ENCODE data around the gene SLC4A1AP. TPM values are rescaled to one million over a fixed set of nuclear protein-coding genes. Genes with fewer than 3 reads are reported as not detected.
A peak's percentile ranks its signal among the peaks of the same experiment; 100 is the strongest.

Gene SLC4A1AP
- total RNA-seq, 1 donor from 2014 or later: 19.1 TPM

GRCh38 chr2:27734305-27734704, 70.6 kb downstream of the SLC4A1AP start:
- Mint-ChIP-seq H3K4me1 (peaks cover 11% of the 10 kb centered on the region), H3K27me3 (ENCODE audit: low read depth) (no peaks in the 10 kb centered on the region)

GRCh38 chr2:27735263-27735904, 71.7 kb downstream of the SLC4A1AP start:
- DNase-seq (ENCODE audit: low spot score in 2 of 2, unreplicated experiment in 2 of 2): peak; percentile 41 to 59
- Mint-ChIP-seq H3K4me3 (peak overlapping the region; percentile 50), H3K36me3 (no peaks in the 10 kb centered on the region), H3K27ac (peak overlapping the region; percentile 17), H3K9me3 (peaks cover 3% of the 10 kb centered on the region), H3K4me1 (peaks cover 11% of the 10 kb centered on the region), H3K27me3 (ENCODE audit: low read depth) (no peaks in the 10 kb centered on the region)
- no peak for TF ChIP-seq CTCF (IDR thresholded peaks at IDR 0.05; ENCODE audit: unreplicated experiment)

More at GRCh38 chr2:27734305-27734704, 70.6 kb downstream of the SLC4A1AP start:
- DNase-seq (ENCODE audit: low spot score in 2 of 2, unreplicated experiment in 2 of 2): no peak
- Mint-ChIP-seq H3K27ac (no peak overlapping the region), H3K36me3 (no peaks in the 10 kb centered on the region), H3K4me3 (peak overlapping the region; percentile 12), H3K9me3 (peaks cover 3% of the 10 kb centered on the region)
- TF ChIP-seq CTCF (IDR thresholded peaks at IDR 0.05; ENCODE audit: unreplicated experiment): no peak

- Mint-ChIP-seq H3K27ac (peak overlapping the region; percentile 12), H3K36me3 (no peaks in the 10 kb centered on the region), H3K27me3 (ENCODE audit: low read depth) (no peaks in the 10 kb centered on the region), H3K9me3 (peaks cover 9% of the 10 kb centered on the region), H3K4me3 (peak overlapping the region; percentile 36), H3K4me1 (peaks cover 11% of the 10 kb centered on the region)
- TF ChIP-seq CTCF (IDR thresholded peaks at IDR 0.05; ENCODE audit: unreplicated experiment): no peak
- DNase-seq (ENCODE audit: low spot score in 2 of 2, unreplicated experiment in 2 of 2): no peak
These were observed 72.6 kb downstream of the SLC4A1AP start for GRCh38 chr2:27736031-27736889.

- no peaks in the 10 kb centered on the region for H3K27me3 Mint-ChIP-seq (ENCODE audit: low read depth)
- no peak overlapping the region for H3K4me3 Mint-ChIP-seq
- no peak for TF ChIP-seq CTCF (IDR thresholded peaks at IDR 0.05; ENCODE audit: unreplicated experiment)
- no peak overlapping the region for H3K27ac Mint-ChIP-seq
- H3K4me1 Mint-ChIP-seq: peaks cover 11% of the 10 kb centered on the region
- H3K36me3 Mint-ChIP-seq: no peaks in the 10 kb centered on the region
- DNase-seq (ENCODE audit: low spot score in 2 of 2, unreplicated experiment in 2 of 2): no peak
- H3K9me3 Mint-ChIP-seq: peaks cover 10% of the 10 kb centered on the region
These were observed 73.2 kb downstream of the SLC4A1AP start for GRCh38 chr2:27736890-27737204.

- H3K36me3 Mint-ChIP-seq: no peaks in the 10 kb centered on the region
- H3K27me3 Mint-ChIP-seq (ENCODE audit: low read depth): no peaks in the 10 kb centered on the region
- H3K4me3 Mint-ChIP-seq: no peak overlapping the region
- no peak for DNase-seq (ENCODE audit: low spot score in 2 of 2, unreplicated experiment in 2 of 2)
- peaks cover 11% of the 10 kb centered on the region for H3K4me1 Mint-ChIP-seq
- peaks cover 10% of the 10 kb centered on the region for H3K9me3 Mint-ChIP-seq
- TF ChIP-seq CTCF (IDR thresholded peaks at IDR 0.05; ENCODE audit: unreplicated experiment): no peak
- no peak overlapping the region for H3K27ac Mint-ChIP-seq
These were observed 74.1 kb downstream of the SLC4A1AP start for GRCh38 chr2:27737676-27738348.

All from mesothelial cell of epicardium (in vitro differentiated cells).